ENCODE data around the gene EMILIN2.
"Not testable (repeated sequence)": the region's sequence is repeated elsewhere in the genome, so short reads cannot be mapped to it uniquely, and the experiment has no call there.

The EMILIN2 gene

DNA sequence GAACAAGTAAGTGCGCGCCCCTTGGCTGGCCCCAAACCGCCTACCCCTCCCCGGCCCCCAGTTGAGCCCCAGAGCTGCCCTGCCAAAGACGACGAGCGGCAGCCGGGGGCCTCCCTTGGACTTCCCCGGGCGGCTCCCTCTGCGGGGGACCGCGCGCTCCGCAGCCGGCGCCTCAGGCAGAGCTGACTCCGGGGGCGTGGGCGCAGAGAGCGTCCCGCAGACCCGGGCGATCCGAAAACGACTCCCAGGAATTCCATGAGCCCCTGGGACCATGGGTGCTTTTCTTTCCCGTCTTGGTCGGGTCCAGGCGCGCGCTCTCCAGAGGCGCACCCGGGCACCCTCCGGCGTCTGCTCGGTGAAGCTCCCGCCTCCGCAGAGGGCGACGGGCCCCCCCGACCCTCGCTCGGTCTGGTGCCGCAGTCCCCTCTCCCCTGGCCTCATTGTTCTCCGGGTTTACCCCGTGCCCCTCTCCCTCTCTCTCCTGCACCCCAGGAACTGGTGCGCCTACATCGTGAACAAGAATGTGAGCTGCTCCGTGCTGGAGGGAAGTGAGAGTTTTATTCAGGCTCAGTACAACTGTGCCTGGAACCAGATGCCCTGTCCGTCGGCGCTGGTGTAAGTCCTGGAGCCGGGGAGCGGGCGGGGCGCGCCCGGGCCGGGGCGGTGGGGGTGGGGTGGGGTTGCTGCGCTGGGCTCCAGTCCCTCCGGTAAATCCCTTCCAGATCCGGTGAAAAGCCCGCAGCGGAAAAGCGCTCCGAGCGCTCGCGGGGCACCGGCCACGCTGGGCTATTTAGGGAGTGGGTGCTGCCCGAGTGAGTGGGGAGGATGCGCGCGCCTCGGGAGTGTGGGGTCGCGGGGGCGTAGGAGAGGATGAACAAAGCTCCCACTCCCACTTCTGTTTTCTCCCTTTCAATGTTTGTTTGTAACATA, 776 bp downstream of the EMILIN2 start:
- no peak for DNase-seq

DNA sequence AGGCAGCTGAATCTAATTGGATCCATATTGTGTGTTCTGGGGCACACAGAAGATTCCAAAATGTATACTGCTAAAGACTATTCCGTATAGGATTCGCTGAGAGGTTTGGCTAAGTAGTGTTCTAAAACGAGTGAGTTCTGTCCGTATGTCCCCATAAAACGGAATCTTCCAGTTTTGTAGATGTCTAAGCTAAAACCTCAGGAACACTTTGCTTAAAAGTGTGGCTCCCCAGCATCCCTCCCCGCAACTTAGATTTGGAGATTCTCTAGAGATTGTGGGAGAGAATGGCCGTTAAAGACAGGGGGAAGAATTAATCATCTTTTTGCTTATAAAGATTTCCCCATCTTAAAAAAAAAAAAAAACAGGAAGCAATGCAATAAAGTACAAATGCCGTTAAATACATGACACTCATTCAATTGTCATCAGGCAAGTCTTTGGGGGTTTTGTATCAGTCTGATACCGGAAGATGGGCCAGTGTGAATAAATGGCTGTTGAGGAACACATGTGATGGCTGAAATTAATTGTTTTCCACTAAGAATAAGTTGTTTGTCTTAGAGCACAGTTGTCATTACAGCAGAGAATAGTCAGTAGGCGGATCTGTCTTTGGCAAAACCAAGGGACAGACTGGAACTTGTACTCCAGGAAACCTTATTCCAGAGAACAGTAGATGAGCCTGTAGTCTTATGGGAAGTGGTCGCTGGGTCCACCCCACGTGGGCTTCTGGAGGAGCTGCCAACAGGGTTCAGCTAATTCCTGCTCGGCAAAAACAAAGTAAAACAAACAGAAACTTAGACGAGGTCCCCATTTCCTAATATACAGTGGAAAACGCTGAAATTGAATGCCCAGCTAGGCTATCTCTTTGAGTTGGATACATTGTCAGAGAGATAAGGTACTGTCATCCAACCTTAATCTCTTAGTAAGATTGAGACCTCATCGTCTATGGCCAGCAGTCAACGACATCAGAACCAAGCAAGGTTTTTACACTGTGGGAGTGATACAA, 1.7 kb downstream of the EMILIN2 start:
- no peak for DNase-seq

DNA sequence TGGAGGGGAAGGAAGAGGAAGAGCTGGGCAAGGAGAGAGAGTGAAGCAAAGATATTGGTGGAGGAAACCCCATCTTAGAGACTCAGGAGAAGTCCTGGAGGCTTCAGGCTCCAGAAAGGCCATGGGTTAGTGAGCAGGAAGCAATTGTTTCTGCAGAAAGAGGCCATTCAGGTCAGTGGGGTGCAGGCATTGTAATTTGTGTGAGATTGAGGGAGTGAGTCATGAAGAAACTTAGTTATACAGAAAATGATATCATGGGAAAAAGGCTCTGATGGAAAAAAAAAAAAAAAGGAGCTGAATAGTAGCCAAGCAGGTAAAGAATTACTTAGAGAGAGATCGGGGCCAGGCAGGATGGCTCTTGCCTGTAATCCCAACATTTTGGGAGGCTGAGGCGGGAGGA, 4.0 kb downstream of the EMILIN2 start:
- DNase-seq, result no peak

DNA sequence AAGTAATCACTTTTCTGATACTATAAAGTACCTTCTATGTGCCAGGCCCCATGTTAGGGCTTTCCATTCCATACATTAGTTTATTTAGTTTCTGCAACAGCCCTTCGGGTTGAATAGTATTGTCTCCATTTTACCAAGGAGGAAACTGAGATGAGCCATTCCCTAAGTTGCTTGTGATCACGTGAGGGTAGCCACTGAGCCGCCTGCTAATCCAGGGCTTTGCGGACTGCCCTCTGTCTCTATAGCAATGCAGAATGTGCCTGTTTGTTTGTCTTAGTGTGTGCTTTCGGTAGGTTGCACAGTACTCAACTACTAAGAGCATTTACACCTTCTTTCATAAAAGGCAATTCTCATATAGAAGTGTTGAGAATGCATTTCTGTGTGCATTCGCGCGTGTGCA, 5.0 kb downstream of the EMILIN2 start:
- DNase-seq, result no peak

DNA sequence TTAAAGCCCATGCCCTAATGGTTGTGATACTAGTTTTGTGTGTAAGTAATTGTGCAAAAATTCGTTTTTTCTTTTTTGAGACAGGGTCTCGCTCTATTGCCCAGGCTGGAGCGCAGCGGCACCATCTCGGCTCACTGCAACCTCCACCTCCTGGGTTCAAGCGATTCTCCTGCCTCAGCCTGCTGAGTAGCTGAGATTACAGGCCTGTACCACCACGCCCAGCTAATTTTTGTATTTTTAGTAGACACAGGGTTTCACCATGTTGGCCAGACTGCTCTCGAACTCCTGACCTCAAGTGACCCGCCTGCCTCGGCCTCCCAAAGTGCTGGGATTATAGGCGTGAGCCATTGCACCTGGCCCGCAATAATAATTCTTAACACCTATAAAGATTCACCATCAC, 5.7 kb downstream of the EMILIN2 start:
- DNase-seq, result not testable (repeated sequence)

DNA sequence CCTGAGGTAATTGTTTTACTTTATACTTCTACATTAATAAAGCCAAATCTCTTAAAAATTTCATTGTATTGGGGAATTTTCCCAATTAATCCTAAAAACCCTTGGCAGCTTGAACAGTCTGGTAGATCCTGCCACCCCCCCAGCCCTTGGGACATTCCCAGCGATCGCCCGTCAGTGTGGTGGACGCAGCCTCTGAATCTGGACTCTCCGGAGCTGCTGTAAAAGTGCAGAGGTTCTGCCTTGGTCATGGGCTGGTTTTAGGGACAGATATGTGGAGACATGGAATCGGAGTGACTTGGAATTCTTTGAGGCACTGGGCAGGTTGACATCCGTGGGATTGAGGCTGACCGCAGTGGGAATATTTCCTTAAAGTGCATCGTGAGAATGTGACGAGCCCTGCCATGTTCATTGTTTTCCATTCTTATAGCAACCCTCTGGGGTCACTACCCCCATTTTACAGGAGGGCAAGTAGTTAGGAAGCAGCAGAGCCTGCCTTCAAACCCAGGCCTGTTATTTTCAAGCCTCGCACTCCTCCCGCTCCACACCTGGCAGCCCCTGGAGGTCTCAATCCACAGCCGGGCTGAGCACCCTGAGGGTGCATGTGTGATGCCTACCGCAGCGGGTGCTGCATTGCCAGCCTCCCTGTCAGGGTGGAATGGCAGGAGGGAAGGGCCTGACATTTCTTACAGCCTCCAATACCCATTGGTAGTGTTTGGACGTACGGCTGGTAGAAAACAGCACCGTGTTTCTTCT, 6.5 kb downstream of the EMILIN2 start:
- DNase-seq, result no peak

DNA sequence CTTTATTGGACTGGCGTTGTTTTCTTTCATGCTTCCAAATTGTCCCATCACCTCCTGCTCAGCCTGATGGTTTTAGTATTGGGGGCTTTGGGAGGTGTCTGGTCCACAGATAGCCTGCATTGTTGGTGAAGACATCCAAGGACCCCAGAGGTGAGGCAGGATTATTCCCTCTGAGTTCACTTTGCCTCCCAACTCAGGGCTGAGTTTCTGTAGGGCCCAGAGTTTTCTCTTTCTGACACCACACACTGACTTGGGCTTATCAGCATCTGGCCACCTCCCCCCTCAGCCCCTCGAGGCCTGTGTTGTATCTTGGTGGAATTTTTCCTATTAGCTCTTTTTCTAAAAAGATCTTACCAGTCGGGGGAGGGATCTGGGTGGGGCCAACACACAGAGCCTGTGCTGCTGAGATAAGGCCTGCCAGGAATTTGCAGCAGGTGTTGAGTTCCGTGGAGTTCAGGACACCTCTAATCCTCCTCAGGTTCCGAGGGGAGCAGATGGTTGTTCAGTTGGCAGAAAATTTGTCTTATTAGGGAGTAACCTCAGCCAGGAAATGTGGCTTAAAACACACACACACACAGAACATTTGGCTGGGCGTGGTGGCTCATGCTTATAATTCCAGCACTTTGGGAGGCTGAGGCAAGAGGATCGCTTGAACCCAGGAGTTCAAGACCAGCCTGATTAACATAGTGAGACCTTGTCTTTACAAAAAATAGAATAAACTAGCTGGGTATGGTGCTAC, 7.3 kb downstream of the EMILIN2 start:
- DNase-seq, result no peak

DNA sequence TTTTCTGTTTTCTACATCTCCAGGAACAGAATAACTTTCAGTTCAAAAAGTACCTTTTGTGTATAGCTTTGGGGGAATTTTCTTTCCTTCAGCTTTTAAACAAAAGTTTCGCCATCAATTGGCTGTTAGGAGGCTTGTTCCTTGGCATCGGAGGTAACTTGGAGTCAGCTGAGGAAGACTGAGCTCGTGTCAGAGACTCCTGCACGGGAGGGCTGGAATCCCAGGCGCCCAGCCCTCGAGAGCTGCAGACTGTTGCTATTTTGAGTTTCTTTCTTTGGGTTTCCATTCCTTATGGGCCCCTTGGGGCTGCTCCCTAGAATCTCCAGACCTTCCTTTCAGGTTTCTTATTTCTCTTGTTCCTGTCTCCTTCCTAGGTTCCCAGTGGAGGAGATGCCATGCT, 8.1 kb downstream of the EMILIN2 start:
- no peak for DNase-seq

DNA sequence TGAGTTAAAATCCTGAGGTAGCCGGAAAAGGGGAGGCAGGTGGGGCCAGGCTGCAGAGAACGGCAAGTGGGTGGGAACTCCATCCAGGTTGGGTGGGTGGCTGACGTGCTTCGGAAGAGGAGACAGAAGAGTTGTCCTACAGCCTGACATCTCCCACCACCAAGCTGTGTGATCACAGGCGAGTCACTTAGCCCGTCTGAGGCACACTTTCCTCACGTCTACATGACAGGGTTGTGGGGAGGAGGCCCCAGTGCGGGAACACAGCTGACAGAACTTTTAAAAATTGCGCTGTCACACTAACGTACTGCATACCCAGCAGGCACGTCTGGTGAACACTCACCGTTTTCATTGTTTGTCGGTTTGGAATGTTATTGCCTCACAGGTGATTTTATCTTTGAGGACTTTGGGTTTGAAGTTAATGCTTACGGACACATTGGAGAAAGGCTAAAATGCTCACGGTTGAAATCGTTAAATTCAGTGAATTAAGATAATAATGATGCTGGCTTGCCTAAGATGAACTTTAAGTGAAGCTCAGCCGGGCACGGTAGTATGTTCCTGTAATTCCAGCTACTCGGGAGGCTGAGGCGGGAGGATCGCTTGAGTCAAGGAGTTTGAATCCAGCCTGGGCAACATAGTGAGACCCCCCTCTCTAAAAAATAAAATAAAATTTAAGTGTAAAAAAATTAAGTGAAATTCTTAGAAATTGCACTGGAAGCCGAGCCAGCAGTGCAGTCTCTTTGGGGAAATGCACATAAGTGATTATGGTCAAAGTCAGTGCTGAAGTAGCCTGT, 8.9 kb downstream of the EMILIN2 start:
- no peak for DNase-seq

DNA sequence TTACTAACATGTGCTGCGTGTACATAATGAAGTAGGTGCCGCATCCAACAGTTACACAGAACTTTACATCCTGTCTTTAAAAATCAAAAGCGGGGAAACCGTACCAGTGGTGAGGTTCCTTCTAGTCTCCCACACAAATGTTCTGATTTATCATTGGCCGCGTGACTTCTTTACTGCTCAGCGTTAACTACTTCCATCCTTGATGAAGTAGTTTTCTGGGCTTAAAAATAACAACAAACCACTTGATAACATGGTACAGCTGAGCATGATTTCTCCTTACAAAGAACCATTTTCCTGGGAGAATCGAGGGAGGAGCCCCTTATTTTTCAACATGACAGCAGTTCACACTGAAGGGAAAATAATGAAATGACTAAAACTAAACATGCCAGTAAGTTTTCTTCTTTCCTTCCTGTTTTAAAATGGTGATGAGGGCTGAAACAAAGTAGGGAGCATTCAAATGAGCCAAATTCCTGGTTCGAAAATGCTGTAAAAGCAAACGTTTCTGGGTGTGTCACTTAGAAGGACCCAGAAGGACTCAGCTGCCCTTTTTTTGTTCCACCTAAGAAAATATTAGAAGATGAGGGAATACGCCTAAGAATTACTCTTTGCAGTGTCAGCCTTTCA, 9.9 kb downstream of the EMILIN2 start:
- DNase-seq, result no peak

DNA sequence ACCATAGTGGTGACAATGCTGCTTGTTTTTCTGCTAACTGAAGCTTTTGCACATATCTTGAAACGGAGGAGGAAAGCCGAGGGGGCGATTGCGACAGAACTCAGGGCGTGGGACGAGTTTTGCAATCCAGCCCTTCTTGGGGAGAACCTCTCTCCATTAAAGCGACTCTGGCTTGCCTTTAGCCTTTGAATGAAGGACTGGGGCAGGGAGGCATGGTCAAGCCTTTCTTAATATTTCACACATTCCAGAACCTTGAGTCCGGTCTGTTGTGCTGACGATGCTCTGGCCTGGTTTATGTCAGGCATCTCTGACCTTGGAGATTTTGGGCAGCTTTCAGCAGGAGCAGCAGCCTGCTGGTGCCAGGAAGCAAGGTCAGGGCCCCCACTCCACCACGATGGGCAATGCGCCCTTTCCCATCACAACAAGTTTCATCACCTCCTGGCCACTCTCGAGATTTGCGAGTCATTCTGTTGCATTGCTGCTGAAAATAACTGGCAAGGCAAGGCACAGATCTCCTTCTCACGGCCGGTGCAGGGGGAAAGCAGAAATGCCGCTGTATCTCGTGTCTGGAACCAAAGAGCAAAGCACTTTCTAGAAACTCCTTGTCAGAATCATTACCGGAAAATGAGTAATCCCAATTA, 10.8 kb downstream of the EMILIN2 start:
- DNase-seq, result no peak

DNA sequence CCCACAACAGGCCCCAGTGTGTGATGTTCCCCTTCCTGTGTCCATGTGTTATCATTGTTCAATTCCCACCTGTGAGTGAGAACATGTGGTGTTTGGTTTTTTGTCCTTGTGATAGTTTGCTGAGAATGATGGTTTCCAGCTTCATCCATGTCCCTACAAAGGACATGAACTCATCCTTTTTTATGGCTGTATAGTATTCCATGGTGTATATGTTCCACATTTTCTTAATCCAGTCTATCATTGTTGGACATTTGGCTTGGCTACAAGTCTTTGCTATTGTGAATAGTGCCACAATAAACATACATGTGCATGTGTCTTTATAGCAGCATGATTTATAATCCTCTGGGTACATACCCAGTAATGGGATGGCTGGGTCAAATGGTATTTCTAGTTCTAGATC, 13.6 kb downstream of the EMILIN2 start:
- DNase-seq, result not testable (repeated sequence)

DNA sequence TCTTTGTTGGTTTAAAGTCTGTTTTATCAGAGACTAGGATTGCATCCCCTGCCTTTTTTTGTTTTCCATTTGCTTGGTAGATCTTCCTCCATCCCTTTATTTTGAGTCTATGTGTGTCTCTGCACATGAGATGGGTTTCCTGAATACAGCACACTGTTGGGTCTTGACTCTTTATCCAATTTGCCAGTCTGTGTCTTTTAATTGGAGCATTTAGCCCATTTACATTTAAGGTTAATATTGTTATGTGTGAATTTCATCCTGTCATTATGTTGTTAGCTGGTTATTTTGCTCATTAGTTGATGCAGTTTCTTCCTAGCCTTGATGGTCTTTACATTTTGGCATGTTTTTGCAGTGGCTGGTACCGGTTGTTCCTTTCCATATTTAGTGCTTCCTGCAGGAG, 17.2 kb downstream of the EMILIN2 start:
- not testable (repeated sequence) for DNase-seq

DNA sequence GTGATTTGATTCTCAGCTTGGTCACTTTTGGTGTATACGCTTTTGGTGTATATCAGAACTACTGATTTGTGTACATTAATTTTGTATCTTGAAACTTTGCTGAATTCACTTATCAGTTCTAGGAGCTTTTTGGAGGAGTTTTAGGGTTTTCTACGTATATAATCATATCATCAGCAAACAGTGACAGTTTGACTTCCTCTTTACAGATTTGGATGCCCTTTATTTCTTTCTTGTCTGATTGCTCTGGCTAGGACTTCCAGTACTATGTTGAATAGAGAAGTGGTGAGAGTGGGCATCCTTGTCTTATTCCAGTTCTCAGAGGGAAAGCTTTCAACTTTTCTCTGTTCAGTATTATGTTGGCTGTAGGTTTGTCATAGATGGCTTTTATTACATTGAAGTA, 19.7 kb downstream of the EMILIN2 start:
- DNase-seq, result not testable (repeated sequence)

DNA sequence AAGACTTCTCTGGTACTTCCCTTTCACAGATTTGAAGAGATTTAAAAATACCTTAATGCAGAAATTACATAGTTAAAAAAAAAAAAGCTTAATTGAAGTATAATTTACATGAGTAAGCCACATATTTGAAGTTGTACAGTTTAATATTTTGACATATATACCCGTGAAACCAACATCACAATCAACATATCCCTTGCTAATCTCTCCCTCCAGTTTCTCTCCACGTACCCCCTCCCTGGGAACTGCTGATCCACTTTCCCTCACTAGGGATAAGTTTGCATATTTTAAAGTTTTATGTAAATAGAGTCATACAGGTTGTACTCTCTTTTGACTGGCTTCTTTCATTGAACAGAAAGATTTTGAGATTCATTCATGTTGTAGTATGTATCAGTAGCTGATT, 22.4 kb downstream of the EMILIN2 start:
- no peak for DNase-seq

DNA sequence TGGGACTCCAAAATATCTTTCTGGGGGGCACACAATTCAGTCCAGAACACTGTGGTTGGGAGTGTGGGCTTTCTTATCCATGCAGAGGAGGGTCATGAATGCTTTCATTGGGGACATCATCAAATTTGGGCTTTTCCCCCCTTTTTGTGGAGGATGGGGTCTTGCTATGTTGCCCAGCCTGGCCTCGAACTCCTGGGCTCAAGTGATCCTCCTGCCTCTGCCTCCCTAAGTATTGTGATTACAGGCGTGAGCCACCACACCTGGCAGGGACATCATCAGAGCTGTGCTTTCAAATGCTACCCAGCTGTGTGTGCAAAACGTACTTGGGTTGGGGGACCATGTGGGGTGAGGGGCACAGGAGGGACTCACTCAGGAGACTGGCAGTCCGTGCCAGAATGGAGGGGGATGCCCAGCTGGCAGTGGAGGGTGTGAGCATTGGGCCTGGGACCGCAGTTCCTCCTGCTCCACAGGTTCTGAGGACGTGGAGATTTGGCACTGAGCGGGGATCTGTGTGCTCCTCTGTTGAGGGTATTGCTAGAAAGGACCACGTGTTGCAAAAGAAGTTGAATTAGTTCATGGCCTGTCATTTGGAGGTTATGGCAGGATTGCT, 24.4 kb downstream of the EMILIN2 start:
- no peak for DNase-seq

DNA sequence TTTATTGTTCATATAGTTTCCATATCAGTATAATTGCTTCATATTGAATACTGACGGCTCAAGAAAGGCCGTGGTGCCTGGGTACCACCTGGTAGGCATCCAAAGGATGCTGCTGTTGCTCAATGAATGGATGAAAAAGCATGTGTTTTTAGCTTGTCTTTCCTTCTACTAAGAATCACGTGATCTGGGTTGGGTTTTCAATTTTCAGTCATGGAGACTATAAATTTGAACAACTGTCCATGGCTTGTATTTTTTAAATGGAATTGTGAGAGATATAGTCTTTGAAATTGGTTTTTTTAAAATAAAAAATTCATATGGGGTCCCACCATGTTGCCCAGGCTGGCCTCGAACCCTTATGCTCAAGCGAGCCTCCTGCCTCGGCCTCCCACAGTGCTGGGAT, 25.3 kb downstream of the EMILIN2 start:
- no peak for DNase-seq

DNA sequence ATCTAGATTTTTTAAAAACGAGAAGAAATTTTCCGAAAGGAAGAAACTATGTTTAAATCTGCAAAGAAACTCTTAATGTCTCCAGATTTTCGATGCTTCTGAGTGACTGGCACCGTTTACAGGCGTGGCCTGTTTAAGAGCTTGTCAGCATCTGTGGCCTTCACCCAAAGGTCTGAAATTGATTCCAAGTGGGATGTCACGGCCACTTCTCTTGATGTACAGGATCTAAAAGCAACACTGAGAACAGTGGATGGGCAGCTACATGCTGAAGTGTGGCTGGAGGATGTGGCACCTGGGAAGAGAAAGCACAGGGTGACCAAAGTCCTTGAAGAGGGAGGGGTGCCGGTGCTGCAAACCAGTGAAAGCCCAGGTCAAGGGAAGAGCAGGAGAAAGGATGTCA, 28.0 kb downstream of the EMILIN2 start:
- no peak for DNase-seq

DNA sequence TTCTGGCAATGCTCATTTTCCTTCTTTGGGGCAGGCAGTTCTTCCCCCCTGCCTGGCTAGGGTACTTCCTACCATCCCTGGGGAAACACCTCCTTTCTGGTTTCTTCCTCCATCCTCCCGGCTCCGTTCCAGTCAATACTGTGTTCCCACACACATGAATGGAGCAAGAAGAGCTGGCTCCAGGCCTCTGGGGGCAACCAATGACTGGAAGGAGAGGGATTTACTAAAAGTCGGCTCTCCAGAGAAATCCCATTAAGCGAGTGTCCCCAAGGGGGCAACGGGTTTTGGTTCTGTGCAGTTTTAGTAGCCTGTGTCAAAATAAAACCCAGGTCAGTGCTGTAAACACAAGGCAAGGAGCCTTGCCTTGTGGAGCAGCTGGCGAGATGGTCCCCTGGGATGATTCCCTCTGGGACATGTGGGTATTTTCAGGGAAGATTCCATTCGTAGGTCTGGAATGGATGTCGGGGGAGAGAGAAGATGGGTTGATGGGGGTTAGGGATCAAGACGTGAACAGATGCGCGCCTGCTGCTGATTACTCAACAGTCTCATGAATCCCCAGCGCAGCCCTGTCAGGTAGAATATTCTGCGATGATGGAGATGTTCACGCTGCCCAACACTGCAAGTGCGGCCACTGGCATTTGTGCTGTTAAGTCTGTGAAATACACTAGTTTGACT, 32.0 kb downstream of the EMILIN2 start:
- DNase-seq, result no peak
